IPS DF 6.9 (cell line): ENCODE results near the gene MACROD2.
"Not testable (repeated sequence)": the region's sequence is repeated elsewhere in the genome, so short reads cannot be mapped to it uniquely, and the experiment has no call there.

Experiments used
- DNase-seq: peaks from one replicate; pipeline ENCODE4 v3.0.0-alpha.2; 2013; ENCODE audit warnings: low read depth, low spot score
- H3K27ac ChIP-seq: one replicate; pipeline ENCODE4 v1.5.1; 2013; ENCODE audit warnings: low read length, control low read depth
- H3K27me3 ChIP-seq: 2 replicates; pipeline ENCODE4 v1.6.1; 2013; ENCODE audit warnings: mild to moderate bottlenecking, low read length; ENCODE audit not compliant: control insufficient read depth, insufficient read depth
- H3K36me3 ChIP-seq: 2 replicates; pipeline ENCODE4 v1.6.1; 2013; ENCODE audit warnings: low read length; ENCODE audit not compliant: control insufficient read depth, insufficient read depth
- H3K4me1 ChIP-seq: 2 replicates; pipeline ENCODE4 v1.6.1; 2013; ENCODE audit warnings: low read length; ENCODE audit not compliant: control insufficient read depth, insufficient read depth
- H3K4me3 ChIP-seq: 2 replicates; pipeline ENCODE4 v1.5.1; 2013; ENCODE audit warnings: mild to moderate bottlenecking, low read length
- H3K9me3 ChIP-seq: 2 replicates; pipeline ENCODE4 v1.6.1; 2013; ENCODE audit warnings: low read length, inconsistent platforms; ENCODE audit not compliant: control insufficient read depth, insufficient read depth
- WGBS: extraction: QIAGEN DNeasy Blood & Tissue Kit; methylation state at CpG from one replicate; pipeline ENCODE4 v1.1.7; 2013; ENCODE audit warnings: mixed read lengths, missing lambda C conversion rate; ENCODE audit not compliant: insufficient read length, insufficient coverage; 5-methylcytosine and 5-hydroxymethylcytosine counted together

The MACROD2 gene

GRCh38 chr20:15109494-15109893 lies 1114.2 kb downstream of the MACROD2 start:
- no peaks in the 10 kb centered on the region for H3K36me3 ChIP-seq
- H3K4me3 ChIP-seq = no peak overlapping the region
- H3K27ac ChIP-seq = no peak overlapping the region
- no peak for DNase-seq
- H3K9me3 ChIP-seq = no peaks in the 10 kb centered on the region
- H3K4me1 ChIP-seq = no peaks in the 10 kb centered on the region
- no peaks in the 10 kb centered on the region for H3K27me3 ChIP-seq
- no CpG with 5 or more reads among the region's 7 CpGs for WGBS

- H3K27me3 ChIP-seq = no peaks in the 10 kb centered on the region
- H3K27ac ChIP-seq = no peak overlapping the region
- no peaks in the 10 kb centered on the region for H3K4me1 ChIP-seq
- no peaks in the 10 kb centered on the region for H3K36me3 ChIP-seq
- H3K4me3 ChIP-seq = no peak overlapping the region
- DNase-seq = no peak
- no peaks in the 10 kb centered on the region for H3K9me3 ChIP-seq
Measured at GRCh38 chr20:15111654-15112053, 1116.3 kb downstream of the MACROD2 start.

GRCh38 chr20:15113144-15113773 lies 1117.9 kb downstream of the MACROD2 start:
- no peak for DNase-seq
- Histone ChIP-seq H3K4me3 (no peak overlapping the region), H3K4me1 (no peaks in the 10 kb centered on the region), H3K36me3 (no peaks in the 10 kb centered on the region), H3K9me3 (no peaks in the 10 kb centered on the region), H3K27me3 (no peaks in the 10 kb centered on the region), H3K27ac (no peak overlapping the region)
- WGBS = no CpG with 5 or more reads among the region's 1 CpG

- no peak overlapping the region for H3K27ac ChIP-seq
- WGBS = no CpG with 5 or more reads among the region's 4 CpGs
- no peak overlapping the region for H3K4me3 ChIP-seq
- no peaks in the 10 kb centered on the region for H3K36me3 ChIP-seq
- DNase-seq = no peak
- H3K4me1 ChIP-seq = no peaks in the 10 kb centered on the region
- H3K9me3 ChIP-seq = no peaks in the 10 kb centered on the region
- H3K27me3 ChIP-seq = no peaks in the 10 kb centered on the region
Measured at GRCh38 chr20:15119852-15120487, 1124.7 kb downstream of the MACROD2 start.

GRCh38 chr20:15122613-15123012 lies 1127.3 kb downstream of the MACROD2 start:
- Histone ChIP-seq H3K27me3 (no peaks in the 10 kb centered on the region), H3K4me1 (no peaks in the 10 kb centered on the region), H3K9me3 (no peaks in the 10 kb centered on the region), H3K27ac (no peak overlapping the region), H3K4me3 (no peak overlapping the region), H3K36me3 (no peaks in the 10 kb centered on the region)
- WGBS = no CpG with 5 or more reads among the region's 1 CpG
- no peak for DNase-seq

GRCh38 chr20:15131176-15131575 lies 1135.9 kb downstream of the MACROD2 start:
- Histone ChIP-seq H3K4me1 (no peaks in the 10 kb centered on the region), H3K27ac (no peak overlapping the region), H3K9me3 (no peaks in the 10 kb centered on the region), H3K4me3 (no peak overlapping the region), H3K36me3 (no peaks in the 10 kb centered on the region), H3K27me3 (no peaks in the 10 kb centered on the region)
- whole genome bisulfite sequencing = 100% methylated on average over 1 of the region's 2 CpGs
- DNase-seq = no peak

- no peaks in the 10 kb centered on the region for H3K36me3 ChIP-seq
- no peaks in the 10 kb centered on the region for H3K27me3 ChIP-seq
- no CpG with 5 or more reads among the region's 4 CpGs for WGBS
Measured at GRCh38 chr20:15138548-15139126, 1143.3 kb downstream of the MACROD2 start.

GRCh38 chr20:15139522-15139921 lies 1144.2 kb downstream of the MACROD2 start:
- H3K27ac ChIP-seq = no peak overlapping the region
- WGBS = no CpG with 5 or more reads among the region's 2 CpGs

More at GRCh38 chr20:15138548-15139126, 1143.3 kb downstream of the MACROD2 start:
- no peak for DNase-seq
- Histone ChIP-seq H3K4me3 (no peak overlapping the region), H3K9me3 (no peaks in the 10 kb centered on the region), H3K27ac (no peak overlapping the region), H3K4me1 (no peaks in the 10 kb centered on the region)

GRCh38 chr20:15140286-15140685 lies 1145.0 kb downstream of the MACROD2 start:
- no peak for DNase-seq
- no peaks in the 10 kb centered on the region for H3K9me3 ChIP-seq
- WGBS = no CpG with 5 or more reads among the region's 2 CpGs
- H3K4me1 ChIP-seq = no peaks in the 10 kb centered on the region
- no peak overlapping the region for H3K4me3 ChIP-seq
- no peaks in the 10 kb centered on the region for H3K36me3 ChIP-seq
- no peak overlapping the region for H3K27ac ChIP-seq
- no peaks in the 10 kb centered on the region for H3K27me3 ChIP-seq

More at GRCh38 chr20:15139522-15139921, 1144.2 kb downstream of the MACROD2 start:
- no peaks in the 10 kb centered on the region for H3K4me1 ChIP-seq
- no peaks in the 10 kb centered on the region for H3K36me3 ChIP-seq
- no peaks in the 10 kb centered on the region for H3K27me3 ChIP-seq
- DNase-seq = no peak
- no peaks in the 10 kb centered on the region for H3K9me3 ChIP-seq
- H3K4me3 ChIP-seq = no peak overlapping the region

GRCh38 chr20:15140940-15141339 lies 1145.6 kb downstream of the MACROD2 start:
- H3K4me3 ChIP-seq, H3K27me3 ChIP-seq, H3K27ac ChIP-seq, H3K36me3 ChIP-seq, H3K9me3 ChIP-seq, DNase-seq, H3K4me1 ChIP-seq: not testable (repeated sequence)
- no CpG with 5 or more reads among the region's 1 CpG for WGBS

- H3K27me3 ChIP-seq = no peaks in the 10 kb centered on the region
- no peaks in the 10 kb centered on the region for H3K9me3 ChIP-seq
- WGBS = no CpG with 5 or more reads among the region's 4 CpGs
- H3K27ac ChIP-seq = no peak overlapping the region
- DNase-seq = no peak
- no peak overlapping the region for H3K4me3 ChIP-seq
- no peaks in the 10 kb centered on the region for H3K36me3 ChIP-seq
- no peaks in the 10 kb centered on the region for H3K4me1 ChIP-seq
Measured at GRCh38 chr20:15141861-15142260, 1146.5 kb downstream of the MACROD2 start.
